Measurements from ENCODE around the gene ZNF785.
"Not testable (repeated sequence)": the region's sequence is repeated elsewhere in the genome, so short reads cannot be mapped to it uniquely, and the experiment has no call there.

Gene ZNF785

DNA sequence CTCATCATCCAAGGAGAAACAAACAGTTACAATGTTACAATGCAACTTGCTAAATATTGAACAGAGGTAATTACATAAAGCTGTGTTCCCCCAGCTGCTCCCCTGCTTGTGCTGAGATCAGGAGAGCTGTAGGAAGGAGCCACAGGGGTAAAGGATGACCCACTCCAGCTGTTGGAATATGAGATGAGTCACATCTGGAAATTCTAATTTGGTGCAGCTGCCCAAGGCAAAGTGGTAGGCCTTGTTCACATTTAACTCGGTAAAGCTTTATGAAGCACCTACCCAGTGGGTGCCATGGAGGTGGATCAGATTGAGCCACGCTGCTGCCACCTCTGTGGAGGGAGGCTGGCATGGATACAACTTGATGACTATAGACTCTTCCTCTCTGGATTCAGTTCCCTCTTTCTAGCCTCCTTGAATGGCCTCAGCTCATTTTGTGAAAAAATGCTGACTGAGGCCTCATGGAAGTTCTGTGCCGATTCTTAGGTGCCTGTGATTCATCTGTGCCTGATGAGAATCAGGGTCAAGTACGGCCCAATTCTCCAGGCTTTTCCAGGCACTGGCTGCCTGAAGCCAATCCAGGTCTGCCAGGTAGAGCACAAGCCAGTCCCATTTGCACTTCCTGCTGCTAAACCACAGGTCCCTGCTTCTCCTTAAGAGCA is 17.2 kb upstream of the ZNF785 start:
- DNase-seq, result no peak

DNA sequence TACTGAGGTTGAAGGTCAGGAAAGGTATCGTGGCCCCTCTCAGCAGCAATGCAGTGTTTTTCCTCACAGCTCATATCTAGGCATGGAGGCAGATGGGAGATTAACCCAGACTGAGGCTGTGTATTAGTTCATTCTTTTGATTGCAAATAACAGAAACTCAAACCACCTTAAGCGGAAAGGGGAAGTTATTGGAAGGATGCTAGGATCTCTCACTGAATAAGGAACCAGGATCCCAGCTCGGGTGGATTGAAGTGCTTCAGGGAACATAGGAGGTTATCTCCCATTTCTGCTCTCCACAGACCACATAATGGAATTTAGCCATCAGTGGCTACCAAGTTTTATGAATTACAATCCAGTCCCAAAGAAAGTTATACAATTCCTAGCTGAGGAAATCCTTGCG is 16.5 kb upstream of the ZNF785 start:
- DNase-seq, result no peak

DNA sequence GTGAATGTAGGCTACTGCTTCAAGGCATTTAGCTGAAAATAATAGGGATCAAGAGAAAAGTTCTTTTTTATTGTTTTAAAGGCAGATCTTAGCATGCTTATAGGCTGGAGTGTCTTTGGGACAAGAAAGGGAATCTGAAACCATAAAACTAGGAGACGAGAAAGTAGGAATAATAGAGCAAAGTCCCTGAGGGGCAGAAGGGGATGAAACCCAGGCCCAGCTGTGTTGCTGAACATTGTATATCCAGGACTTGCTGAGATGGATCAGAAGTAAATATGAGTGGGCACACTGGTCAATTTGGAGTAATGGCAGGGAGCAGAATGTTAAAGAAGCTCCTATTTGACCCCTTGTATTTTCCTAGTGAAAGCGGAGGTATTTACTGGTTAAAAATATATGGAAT is 15.4 kb upstream of the ZNF785 start:
- no peak for DNase-seq

DNA sequence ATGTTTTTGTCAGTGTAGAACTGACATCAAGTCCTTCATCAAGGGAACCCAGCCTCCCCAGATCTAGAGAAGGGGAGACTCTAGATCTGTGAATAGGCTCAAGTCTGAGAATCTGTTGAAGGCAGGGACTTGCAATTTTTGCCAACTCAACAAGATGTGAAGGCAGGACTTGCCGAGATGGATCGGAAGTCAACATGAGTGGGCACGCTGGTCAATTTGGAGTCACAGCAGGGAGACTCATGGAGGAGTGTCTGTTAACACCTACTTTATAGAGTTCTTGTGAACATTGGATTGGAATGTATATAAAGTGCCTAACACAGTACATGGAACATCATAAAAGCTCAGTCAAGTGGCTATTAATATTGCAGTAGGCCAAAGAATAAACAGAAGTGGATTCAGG is 14.7 kb upstream of the ZNF785 start:
- DNase-seq, result no peak

DNA sequence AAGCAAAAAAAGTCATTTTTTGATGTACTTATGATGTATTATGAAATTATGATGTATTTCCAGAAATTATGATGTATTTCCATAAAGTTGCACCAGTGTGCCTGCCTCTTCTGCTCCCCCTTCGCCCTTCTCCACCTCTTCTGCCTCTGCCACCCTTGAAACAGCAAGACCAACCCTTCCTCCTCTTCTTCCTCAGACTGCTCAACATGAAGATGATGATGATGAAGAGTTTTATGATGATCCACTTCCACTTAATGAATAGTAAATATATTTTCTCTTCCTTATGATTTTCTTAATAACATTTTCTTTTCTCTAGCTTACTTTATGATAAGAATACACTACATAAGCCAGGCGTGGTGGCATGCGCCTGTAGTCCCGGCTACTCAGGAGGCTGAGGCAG is 7.4 kb upstream of the ZNF785 start:
- DNase-seq, result no peak

DNA sequence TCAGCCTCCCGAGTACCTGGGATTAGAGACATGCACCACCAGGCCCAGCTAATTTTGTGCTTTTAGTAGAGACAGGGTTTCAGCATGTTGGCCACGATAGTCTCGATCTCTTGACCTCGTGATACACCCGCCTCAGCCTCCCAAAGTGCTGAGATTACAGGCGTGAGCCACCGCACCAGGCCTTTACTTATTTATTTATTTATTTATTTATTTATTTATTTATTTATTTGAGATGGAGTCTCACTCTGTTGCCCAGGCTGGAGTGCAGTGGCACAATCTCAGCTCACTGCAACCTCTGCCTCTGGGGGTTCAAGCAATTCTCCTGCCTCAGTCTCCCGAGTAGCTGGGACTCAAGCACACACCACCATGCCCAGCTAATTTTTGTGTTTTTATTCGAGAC is 5.4 kb upstream of the ZNF785 start:
- not testable (repeated sequence) for DNase-seq

DNA sequence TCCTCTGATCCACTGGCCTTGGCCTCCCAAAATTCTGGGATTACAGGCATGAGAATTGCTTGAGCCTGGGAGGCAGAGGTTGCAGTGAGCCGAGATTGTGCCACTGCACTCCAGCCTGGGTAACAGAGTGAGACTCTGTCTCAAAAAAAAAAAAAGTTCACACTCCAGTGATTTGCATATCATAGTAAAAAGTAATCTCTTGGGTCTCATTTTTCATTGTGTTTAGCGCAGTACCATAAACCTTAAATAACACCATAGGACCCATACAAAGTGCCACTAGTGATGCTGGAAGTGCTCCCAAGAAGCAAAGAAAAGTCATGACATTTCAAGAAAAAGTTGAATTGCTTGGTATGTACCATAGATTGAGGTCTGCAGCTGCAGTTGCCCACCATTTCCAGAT is 4.1 kb upstream of the ZNF785 start:
- not testable (repeated sequence) for DNase-seq

DNA sequence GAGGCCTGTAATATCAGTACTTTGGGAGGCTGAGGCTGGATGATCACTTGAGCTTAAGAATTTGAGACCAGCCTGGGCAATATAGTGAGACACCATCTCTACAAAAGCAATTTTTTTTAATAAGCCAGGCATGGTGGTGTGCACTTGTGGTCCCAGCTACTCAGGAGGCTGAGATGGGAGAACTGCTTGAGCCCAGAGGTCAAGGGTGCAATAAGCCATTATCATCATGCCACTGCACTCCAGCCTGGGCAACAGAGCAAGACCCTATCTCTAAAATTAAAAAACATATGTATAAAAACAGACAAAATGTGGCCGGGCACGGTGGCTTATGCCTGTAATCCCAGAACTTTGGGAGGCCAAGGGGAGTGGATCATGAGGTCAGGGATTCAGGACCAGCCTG is 3.2 kb upstream of the ZNF785 start:
- no peak for DNase-seq

DNA sequence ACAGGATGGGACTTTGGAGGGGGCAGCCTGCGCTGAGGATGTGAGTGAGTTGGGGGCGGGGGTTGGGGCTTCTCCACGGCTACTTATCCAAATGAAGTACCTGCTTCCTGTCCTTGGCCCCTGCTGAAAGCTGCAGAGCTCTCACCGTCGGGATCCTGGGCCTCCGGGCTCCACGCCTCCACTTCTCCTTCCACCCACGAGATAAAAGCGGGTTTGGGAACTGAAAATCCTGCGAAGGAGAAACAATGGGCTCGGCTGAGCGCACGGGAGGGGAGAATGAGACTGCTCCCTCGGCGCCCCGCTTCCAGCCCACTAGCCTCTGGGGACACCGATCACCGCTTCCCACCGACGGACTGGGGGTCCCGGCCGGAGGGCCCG is 486 bp downstream of the ZNF785 start:
- DNase-seq, result no peak

DNA sequence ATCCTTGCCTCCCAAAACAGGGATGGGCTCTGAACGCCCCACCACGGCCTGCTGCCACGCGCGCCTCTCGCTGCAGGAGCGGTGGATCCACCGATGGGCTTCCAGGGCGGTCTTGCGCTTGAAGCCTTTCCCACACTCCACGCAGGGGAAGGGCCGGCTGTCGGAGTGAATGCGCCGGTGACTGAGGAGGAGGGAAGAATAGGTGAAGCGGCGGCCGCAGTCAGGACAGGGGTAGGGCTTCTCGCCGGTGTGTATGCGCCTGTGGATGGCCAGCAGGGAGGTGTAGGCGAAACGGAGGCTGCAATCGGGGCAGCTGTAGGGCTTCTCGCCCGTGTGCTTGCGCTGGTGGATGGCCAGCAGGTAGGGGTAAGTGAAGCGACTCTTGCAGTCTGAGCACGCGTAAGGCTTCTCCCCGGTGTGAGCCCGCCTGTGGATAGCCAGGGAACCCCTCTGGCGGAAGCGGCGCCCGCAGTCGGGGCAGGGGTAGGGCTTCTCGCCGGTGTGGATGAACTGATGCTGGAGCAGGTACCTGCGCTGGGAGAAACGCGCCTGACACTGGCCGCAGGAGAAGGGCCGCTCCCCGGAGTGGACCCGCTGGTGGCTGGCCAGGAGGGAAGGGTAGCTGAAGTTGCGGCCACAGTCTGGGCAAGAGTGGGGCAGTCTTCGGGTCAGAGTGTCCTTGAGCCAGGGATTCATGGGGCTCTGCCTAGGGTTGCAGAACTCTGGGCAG is 2.7 kb downstream of the ZNF785 start:
- DNase-seq, result no peak

DNA sequence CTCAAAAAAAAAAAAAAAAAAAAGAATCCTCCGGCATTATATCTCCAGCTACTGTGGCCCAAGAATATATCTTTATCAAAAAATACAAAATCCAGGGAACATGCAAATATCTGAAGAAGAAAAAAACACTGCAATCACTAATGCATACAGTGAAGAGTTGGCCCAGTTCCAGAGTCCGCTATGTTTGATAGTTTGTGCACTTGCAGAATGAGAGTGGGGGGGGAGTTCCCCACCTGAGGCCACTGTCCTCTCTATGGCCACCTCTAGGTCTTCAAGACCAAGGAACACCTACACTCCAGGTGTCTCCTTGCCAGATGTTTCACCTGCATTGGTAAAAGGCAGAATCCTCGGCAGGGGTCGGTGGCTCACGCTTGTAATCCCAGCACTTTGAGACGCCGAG is 4.0 kb downstream of the ZNF785 start:
- DNase-seq, result no peak

DNA sequence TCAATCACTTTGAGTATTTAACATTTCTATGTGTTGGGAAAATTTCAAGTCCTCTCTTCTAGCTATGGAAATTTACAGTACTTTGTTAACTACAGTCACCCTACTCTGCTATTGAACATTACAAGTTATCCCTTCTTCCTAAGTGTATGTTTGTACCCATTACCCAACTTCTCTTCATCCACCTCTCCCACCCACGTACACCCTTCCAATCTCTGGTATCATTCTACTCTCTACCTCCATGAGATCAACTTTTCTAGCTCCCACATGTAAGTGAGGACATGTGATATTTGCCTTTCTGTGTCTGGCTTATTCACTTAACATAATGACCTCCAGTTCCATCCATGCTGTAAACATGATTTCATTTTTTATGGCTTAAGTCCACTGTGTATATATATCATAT is 10.8 kb downstream of the ZNF785 start:
- DNase-seq, result no peak

DNA sequence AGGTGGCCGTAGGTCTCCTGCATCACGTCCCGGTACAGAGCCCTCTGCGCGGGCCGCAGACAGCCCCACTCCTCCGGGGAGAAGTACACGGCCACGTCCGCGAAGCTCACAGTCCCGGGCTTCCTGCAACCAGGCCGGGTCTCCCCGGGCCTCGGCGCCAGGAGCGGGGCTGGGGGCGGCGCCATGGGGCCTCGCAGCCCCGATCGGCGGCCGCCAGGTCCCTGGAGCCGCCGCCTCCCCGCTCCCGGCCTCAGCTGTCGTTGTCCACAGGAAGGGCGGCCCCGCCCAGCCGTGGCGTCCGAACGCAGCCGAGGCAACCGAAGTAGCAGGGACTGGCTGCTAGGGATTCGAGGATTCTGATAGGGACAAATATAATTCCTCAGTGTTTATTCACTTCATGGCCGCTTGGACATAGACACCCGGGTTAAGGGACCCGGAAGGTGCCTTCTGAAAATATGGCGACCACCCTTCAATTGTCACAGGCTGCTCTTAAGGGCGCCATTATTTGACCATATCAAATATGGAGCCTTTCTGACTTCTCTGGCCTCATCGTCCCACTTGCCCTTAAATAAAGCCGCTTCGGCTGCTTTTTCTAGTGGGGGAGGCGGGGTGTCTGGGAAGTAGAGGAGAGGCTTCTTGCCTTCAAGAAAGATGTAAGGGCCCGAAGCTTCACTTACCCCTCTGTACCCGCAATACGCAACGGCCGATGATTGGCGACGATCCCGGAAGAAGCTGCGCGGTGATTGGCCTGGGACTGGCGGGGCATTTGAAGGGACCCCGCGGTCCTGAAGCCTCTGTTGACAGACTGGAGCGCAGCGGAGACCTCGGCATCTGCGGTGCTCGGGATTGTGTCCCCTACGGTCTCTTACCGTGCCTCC is 13.8 kb downstream of the ZNF785 start, which contains the start of gene ZNF688:
TSS of gene ZNF688 (minus strand) at position 270 of the 878 bp plus-strand sequence. CDS start at position 185, 85 bp downstream.
- peak; percentile 92 for DNase-seq

DNA sequence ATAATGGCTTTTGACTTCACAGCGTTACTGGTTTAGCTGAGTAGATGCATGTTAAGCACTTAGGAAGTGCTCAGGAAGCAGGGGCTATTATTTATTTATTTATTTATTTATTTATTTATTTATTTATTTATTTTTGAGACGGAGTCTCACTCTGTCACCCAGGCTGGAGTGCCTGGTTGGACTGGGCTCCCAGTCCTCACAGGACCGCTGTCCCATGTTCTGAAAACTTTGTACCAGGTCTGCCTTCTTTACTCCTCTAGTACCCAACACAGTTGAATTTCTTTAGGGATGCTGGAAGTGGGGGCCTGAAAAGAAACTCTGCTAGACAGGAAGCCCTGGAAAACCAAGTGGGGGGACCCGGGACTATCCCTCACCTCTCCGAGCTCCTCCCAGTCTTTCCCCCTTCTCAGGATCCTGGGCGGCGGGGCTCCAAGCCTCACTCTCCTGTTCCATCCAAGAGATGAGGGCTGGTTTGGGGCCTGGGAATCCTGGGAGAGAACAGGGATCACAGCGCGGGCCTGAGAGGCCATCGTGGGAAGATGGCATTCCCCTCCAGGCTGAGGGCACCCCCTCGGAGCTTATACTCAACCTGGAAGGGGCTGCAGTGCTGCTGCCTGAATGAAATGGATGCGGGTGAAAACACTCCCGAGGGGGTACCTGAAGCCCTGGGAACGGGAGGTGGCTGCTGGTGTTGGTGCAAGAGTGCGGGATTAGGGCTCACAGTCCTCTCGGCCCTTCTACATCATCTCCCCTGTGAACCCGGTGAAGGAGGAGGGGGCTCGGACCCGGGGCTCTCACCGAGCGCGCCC is 14.7 kb downstream of the ZNF785 start:
- no peak for DNase-seq

DNA sequence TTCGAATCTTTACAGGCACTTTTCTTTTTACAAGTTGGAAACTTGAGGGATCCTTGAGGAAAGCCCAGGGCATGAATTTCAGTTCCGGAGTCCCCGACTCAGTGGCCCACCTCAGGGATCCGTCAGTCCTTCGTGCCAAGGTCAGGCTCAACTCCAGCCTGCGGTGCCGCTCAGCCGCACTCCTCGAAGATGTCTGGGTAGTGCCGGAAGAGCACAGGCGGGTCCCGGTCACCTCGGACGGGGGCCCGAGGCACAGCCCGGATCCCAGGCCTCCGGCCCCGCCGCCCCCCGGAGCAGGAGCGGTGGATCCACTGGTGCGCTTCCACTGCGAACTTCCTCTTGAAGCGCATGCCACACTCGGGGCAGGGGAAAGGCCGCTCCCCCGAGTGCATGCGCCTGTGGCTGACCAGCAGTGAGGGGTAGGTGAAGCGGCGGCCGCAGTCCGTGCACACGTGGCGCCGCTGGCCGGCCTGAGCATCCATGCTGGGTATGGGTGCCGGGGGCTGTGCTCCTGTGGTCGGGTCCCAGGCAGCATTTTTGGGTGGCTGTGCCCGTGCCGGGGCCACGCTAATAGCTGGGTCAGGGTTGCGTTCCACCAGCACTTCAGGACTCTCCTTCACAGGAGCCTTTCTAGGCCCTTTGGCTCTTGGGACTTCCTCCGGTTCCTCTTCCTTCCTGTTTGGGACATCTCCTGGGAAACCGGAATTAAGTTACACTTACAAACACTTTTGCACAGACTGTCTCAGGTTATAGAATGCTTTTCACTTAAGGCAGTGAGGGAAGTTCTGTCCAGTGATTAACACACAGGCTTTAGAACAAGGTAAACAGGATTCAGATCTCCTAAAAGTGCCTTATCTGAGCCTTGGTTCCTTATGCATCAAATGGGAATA is 15.5 kb downstream of the ZNF785 start:
- DNase-seq, result no peak

DNA sequence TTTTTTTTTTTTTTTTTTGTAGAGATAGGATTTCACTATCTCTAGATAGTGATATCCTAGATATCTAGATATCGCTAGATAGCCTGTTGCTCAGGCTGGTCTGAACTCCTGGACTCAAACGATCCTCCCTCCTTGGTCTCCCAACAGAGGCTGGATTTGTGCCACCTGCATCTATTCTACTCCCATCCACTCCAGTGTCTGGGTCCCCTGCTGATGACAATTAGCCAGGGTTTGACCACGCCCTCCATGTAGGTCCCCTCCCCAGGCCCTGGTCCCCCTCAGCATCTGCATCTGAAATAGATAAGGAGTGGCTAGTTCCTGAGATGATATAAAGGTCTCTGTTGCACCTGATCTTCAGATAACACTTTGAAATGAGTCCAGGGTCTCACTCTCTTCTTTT is 16.2 kb downstream of the ZNF785 start:
- no peak for DNase-seq

DNA sequence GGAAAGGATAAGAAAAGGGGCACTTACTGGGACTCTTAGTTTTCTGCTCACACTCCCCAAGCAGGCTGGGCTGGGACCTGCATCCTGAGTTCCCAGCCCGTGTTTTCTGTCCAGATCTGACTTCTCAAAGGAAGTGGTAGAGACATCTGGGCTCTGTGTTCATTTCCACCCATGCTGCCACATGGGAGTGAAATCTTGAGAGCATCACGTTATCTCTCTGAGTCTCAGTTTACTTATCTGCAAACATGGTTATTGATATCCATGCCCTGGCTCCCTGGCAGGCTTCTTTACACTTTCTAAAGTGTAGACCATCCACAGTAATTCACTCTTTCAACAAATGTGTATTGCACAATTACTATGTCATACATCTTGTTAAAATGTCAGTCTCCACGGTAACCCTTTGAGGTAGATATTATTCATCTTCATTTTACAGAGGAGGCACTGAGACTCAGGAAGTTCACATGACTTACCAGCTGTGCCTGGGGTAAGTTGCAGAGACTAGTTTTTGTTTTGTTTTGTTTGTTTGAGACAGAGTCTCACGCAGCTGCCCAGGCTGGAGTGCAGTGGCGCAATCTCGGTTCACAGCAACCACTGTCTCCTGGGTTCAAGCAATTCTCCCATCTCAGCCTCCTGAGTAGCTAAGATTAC is 17.4 kb downstream of the ZNF785 start:
- peak; percentile 50 for DNase-seq

DNA sequence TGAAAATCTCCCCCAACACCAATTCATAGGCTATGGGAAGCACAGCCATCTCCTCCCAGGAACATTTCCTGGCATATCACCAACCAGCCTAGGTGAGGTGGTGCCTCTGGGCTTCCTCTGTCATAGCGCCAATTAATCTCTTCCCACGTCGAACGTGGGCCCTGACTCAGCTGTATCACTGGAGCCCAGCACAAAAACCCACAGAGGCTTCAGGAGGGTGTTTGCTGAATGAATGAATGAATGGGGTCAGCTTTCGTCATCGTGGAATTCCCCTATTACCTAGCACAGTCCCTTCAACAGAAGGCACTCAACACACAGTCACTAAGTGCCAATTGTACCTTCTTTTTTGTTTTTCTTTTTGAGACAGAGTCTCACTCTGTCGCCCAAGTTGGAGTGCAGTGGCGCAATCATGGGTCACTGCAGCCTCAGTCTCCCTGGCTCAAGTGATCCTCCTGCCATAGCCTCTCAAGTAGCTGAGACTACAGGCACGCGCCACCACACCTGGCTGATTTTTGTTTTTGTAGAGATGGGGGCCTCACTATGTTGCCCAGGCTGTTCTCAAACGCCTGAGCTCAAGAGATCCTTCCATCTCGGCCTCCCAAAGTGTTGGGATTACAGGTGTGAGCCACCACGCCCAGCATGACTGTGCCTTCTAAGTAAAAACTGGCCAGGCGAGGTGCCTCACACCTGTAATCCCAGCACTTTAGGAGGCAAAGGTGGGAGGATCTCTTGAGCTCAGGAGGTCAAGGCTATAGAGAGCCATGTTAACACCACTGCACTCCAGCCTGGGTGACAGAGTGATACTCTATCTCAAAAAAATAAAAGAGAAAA is 18.1 kb downstream of the ZNF785 start:
- DNase-seq, result peak; percentile 41

DNA sequence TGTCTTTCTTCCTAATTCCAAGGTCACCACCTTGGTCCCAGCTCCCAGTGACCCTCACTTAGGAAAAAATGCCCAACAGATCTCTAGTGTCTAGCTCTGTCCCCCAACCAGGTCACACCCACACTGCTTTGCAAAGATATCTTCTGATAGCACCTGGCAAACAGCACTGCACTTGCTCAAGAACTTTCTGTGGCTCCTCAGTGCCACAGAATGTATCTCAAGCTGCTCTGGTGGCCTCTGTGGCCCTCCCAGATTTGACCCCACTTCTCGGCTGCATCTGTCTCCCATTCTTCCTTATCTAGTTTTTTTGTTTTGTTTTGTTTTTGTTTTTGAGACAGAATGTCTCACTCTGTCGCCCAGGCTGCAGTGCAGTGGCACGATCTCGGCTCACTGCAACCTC is 19.0 kb downstream of the ZNF785 start:
- DNase-seq, result no peak

DNA sequence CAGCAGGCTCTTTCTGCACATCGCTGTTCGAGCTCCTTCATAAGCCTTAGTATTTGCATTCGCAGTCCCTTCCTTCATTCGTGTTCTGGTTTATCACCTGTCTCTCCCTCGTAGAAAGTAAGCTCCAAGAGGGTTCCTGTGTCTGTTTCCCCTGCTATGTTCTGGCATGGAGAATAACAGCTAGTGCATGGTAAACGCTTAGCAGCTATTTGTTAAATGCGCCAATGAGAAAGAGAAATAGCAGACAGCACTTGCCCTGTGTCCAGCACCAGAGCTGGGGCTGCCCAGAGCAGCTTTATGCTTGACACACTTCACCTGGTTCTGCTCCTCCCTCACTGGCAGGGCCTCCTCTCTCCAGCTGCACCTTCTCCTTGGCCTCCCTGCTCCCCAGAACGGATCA is 19.5 kb downstream of the ZNF785 start:
- DNase-seq, result no peak

Data from activated CD4-positive, alpha-beta T cell treated with anti-CD3 and anti-CD28 coated beads, Interleukin-2, amount 50 U/mL, for 1 hour (primary cell).